HG02852 (cell line): ENCODE results near the gene UST.
A peak's percentile ranks its signal among the peaks of the same experiment; 100 is the strongest.
"Not testable (repeated sequence)": the region's sequence is repeated elsewhere in the genome, so short reads cannot be mapped to it uniquely, and the experiment has no call there.

Source experiments
- ATAC-seq: cut with Tn5 transposase; IDR thresholded peaks from one replicate; pipeline ENCODE4 v1.9.1; 2021; ENCODE audit warnings: mild to moderate bottlenecking, moderate library complexity; ENCODE audit not compliant: unreplicated experiment

The UST gene

DNA sequence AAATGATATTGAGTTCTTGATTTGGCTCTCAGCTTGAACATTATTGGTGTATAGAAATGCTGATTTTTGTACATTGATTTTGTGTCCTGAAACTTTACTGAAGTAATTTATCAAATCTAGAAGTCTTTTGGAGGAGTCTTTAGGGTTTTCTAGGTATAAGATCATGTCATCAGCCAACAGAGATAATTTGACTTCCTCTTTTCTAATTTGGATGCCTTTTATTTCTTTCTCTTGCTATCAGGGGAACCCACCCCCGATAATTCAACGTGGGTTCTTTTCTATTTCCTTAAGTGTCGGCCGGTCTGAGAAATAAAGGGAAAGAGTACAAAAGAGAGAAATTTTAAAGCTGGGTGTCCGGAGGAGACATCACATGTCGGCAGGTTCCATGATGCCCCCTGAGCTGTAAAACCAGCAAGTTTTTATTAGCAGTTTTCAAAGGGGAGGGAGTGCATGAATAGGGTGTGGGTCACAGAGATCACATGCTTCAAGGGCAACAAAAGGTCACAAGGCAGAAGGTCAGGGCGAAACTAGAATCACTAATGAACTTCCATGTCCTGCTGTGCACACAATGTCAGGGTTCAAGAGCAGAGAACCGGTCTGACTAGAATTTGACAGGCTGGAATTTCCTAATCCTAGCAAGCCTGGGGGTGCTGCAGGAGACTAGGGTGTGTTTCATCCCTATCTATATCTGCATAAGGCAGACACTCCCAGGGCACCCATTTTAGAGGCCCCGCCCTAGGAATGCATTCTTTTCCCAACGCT lies 17.6 kb downstream of the UST start:
- ATAC-seq, result not testable (repeated sequence)

DNA sequence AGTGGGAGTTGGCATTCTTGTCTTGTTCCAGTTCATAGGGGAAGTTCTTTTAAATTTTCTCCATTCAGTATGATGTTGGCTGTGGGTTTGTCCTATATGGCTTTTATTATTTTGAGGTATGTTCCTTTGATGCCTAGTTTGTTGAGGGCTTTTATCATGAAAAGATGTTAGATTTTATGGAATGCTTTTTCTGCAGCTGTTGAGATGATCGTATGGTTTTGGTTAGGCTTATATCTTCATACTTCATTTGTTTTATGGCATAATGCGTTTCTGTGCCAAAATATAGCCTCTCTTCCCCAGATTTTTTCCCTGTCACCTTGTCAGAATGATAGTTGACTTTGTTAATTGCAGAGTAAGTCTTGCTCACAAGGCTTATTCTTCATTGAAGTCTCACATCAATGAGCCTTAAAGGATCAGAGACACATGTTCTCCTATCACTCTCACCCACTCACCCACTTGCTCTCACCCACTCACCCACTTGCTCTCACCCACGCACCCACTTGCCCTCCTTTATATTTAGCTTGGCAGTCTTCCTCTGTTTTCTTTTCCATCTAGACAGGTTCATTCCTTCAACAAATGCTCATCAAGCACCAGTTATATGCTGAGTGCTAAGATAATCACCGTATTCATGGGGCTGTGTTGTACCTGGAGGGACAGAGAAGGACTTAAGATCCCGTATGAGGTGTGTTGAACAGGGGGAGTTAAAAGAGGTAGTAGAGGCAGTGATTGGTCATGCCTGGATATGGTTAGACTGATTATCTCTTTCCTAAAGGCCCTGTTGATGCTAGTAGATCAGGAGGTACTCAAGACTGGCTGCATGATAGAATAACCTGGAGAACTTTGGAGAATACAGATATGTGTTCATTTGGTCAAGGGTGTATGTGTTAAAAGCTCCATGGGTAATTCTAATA lies 19.3 kb downstream of the UST start:
- ATAC-seq, result no peak

DNA sequence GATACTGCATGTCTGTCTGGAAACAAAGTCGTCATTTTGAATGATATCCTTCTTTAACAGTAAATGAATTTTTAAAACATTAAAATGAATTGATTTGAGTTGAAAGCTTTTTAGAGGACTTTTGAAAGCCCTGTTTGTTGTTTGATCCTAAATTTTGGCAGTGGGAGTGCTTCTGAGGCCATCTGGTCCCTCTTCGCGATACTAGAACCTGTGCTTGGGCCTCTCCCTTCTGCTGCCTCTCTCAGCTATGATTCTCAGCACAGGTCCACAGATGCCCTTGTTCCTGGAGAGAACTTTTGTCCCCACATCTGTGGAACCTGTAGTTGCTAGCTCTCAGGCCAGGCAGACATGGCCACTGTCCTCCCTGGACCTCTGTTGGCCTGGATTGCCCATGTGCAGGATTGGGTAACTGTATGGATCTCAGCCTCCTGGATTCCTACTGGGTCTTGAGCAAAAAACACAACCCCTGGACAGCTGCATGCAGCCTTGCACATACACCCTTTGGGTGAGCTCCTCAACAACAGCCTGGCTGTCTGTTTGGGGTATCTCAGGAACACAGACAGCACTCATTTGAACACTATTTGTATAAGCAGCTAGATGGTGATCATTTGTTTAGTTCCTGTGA lies 21.9 kb downstream of the UST start:
- no peak for ATAC-seq

DNA sequence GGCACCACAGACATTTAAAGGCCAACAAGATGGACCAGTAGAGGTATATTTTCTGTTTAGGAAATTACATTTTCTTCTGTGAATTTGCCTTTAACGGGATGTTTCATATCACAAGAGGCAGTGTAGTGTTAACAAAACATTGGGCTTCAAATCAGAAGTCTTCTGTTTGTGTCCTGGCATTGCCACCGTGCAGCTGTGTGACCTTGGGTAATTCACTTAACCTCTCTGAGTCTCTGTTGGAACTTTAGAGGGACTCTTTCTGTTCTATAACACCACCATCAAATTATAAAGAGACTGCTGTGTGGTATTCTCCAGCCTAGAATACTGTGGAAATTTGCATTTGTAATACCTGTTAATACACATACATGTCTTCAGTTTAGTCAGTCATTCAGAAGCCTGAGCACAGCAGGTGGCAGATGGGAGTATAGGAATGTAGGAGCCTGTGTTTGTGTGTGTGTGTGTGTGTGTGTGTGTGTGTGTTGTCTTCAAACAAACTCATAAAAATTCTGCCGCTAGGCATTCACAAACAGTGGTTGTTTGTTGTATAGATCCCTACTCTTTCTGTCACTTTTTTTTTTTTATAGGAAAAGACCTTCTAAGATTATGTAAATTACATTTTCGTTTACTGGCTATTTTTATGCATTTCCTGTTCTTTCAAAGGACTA lies 22.6 kb downstream of the UST start:
- no peak for ATAC-seq

DNA sequence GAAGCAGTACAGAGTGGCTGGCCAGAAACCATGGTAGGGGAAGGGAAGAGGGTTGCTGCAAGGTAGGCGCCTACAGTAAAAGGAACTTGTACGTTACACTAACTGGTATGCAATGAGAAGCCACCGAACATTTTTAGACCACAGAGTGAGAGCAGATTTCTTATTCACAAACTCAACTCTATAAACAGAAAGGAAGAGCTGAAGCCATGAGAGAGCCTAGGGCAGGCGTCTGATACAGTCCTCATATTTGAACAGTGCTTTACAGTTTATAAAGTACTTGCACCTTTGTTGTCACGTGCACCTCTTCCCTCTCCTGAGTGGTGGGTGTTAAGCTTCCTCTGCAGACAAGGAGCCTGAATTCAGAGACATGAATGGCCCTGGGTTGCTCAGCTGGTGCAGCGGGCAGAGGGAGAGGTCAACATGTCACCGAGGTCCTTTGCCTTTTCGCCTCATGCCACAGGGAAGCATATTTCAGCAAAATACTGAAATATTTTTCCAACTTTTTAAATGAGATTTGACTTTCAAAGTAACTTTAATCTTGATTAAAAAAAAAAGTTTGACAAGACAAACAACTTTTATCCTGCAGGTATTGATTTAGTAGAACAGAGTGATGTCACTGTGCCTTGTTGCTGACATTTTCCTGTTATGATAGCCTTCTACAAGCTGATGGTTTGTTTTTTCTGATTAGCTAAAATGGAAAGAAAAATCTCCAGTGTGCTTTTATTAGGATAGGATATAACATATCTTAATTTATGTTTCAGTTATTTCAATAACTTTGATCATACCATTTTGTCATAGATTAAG lies 23.8 kb downstream of the UST start:
- no peak for ATAC-seq

DNA sequence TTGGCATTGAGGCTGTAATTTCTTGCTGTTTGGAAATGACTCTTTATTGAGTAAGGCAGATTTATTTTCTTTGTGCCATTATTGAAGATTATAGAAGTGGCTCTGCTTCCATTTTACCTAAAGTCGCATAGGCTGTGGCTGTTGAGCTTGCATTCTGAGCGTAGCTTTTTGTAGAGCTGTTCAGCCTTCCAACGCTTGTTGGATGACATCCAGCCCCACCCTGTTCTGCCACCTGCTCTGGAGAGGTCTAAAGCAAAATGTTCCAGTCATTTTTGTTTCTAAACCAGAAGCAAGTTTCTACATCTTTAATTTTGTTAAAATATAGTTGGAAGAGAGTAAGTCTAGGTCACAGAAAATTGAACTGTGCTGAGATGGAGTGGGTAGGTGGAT lies 24.4 kb downstream of the UST start:
- ATAC-seq, result no peak

DNA sequence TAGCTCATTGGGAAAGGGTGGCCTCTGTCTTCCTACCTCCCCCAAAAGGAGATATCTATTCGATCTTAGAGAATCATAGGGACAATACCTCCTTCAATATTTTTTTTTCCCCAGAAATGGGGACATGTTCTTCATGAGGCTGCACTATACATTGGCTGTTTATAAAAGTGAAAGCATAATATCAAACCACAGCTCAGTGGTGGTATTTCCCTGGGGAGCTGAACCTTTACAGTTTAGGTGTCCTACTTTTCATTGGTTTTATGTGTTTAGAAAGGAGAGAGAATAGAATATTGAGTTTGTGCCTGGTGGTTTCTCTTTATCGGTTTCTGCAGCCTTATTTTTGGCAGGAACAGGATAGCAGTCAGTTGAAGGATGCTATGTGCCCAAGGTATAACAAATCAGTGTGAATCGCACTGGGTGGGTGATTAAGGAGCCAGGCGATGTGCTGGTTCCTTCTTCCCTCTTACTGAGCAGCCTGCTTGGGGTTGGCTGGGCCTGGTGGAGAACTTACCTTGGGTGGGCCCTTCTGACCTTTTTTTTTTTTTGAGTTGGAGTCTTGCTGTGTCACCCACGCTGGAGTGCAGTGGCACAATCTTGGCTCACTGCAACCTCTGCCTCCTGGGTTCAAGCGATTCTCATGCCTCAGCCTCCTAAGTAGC lies 25.2 kb downstream of the UST start:
- no peak for ATAC-seq

DNA sequence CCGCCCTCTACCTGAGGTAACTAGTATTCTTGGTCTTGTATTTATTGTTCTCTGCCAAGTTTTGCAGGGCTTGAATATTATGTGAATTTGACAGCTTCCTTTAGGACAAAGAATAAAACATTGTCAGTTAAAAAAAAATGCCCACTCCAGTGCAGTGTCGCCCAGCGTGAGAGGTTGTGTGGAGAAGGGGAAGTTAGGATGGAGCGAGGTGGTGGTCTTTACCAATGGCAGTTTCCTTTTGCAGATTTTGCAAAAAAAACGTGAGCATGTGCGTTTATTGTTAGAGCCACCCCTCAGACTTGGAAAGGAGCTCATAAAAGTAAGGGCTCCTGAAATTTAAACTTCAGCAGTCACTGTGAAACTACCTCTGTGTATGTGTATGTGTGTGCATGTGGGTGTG lies 28.3 kb downstream of the UST start:
- no peak for ATAC-seq

DNA sequence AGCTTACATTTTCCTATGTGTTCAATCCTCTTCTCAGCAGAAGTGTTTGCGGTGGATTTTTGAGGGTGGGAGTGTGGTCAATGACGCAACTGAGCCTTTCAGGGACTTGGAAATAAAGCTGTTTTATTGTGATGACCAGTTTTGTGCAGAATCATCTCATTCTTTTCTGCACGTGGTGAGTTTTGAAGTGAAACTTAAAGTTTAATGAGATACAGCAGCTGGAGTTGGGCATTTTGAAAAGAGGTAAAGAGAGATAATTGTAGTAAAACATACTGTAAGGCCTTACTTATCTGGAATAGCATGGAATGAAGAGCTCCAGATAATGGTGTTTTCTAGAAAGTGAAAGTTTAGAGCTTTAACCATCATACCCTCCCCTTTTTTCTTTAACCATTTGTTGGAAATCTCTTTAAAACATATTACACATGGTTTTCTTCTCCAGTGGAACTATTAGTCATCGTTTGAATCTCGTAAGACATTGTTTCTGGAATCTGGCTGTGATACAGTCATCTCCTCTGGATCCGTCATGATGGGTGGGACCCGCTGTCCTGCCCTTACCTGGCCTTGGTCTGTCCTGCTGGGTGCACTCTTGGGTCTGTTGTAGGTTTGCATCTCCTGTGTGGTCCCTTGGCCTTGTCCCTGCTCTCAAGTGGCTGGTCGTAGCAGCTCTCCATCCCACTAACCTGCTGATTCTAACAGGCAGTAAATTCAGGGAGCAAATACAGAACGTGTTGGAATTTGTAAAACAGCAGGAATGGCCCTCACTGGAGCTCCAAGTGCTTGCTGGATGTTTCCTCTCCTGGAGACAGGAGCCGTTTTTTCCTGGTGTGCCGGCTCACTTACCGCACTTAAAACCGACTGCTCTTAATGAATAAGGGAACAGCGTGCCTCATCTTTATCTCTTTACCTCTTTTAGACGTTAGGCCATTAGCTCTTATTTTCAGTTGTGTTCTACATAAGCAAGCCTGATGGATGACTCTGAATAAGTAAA lies 29.8 kb downstream of the UST start:
- ATAC-seq, result no peak

DNA sequence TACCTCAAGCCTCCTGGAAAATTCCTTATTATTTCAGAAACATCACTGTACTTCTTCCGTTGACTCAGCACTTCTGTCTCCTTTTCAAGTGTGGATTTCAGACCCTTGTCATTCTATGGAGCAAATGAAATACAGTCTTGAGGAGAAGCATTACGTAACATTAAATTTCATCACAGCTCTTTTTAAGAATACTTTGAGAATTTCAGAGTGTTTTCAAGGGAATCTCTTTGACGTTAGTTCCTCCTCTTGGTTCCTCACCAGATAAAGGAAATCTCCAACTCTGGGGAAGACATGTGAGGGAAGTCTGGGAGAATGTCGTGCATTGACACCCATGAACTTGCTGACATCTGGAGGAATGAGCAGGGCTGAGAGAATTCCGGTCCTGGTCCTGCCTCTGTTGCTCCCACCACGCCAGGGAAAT lies 32.3 kb downstream of the UST start:
- ATAC-seq, result no peak

DNA sequence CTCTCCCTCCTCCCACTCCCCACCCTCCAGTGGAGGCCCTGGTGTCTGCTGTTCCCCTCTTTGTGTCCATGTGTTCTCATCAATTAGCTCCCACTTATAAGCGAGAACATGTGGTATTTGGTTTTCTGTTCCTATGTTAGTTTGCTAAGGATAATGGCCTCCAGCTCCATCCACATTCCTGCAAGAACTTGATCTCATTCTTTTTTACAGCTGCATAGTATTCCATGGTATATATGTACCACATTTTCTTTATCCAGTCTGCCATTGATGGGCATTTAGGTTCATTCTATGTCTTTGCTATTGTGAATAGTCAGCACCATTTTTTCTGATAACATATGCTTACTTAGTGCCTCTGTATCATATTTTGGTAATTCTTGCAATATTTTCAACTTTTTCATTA lies 33.6 kb downstream of the UST start:
- not testable (repeated sequence) for ATAC-seq

DNA sequence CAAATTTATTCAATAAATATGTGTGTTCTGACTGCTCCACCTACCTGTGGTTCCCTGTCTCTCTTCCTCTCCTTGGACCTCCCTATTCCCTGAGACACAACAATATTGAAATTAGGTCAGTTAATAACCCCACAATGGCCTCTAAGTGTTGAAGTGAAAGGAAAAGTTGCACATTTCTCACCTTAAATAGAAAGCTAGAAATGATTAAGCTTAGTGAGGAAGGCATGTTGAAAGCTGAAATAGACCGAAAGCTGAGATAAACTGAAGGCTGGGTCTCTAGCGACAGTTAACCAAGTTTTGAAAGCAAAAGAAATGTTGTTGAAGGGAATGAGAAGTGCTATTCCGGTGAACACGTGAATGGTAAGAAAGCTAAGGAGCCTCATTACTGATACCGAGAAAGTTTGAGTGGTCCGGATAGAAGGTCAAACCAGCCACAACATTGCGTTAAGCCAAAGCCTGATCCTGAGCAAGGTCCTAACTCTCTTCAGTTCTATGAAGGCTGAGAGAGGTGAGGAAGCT lies 34.1 kb downstream of the UST start:
- peak; percentile 91 for ATAC-seq

DNA sequence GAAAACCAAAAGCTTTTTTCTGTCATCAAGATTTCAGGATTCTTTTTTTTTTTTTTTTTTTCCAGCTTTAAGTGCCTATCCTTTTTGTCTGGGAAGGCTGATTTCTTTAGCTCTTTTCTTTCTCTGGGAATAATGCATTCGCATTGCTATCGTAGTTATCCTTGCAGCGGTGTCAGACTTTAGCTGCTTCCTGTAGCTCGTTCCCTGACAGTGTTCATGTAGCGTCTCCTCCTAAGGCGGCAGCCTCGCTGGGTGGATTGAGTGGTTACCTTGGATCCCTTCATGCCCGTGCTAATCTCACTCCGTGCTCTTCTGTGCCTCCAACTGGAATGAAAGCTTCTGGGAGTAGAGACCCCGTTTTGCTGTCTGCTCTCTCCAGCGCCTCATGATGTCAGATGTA lies 43.1 kb downstream of the UST start:
- no peak for ATAC-seq

DNA sequence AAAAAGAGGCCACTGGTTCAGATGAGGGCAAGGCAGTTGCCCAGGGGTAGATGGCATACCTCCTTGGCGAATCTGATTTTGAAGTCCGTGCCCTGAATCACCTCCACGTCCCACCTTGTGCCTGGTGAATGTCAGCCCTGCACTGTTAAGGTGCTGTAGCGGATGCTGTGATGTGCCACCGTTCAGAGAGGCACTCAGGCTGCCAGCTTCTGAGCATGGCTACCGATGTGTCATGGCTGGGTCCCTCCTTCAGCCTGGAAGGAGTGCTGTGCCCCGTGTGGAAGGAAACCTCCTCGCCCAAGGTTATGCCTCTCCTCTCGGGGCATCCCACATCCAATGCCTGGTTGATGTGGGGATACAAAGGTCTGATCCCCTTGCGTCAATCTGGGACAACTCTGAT lies 43.6 kb downstream of the UST start:
- ATAC-seq, result no peak

DNA sequence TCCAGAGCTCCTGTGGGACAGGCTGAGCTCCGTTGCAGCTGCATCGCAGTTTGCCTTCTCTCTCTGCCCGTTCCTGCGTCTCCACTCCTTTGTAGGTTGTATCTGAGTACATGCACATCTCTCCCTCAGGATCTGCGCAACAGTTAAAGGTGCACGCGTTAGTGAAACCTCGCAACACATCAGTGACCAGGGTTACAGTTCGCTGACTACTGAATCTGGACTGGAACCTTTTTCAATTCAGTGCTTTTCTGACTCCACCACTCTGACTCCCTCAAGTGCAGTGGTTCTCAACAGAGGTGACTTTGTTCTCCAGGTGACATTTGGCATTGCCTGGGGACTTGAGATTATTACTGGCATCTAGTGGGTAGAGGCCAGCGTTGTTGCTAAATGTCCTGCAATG lies 44.0 kb downstream of the UST start:
- ATAC-seq, result no peak

DNA sequence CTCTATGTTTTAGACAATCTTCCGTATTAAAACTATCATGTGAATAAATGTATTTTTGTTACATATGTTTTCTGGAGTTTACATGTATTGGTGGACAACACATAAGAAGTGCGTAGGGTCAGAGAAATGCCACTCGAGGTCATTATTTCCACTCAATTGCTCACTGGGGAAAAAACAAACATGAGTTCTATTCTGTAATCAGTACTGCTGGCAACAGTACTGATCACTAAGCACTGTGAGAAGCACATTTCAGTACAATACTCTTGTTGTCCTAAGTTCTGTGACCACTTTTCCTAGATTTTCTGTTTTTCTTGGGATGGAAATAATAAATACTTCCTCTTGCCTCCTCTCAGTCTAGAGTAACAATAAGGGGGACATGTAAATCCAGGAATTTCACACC lies 44.5 kb downstream of the UST start:
- no peak for ATAC-seq

DNA sequence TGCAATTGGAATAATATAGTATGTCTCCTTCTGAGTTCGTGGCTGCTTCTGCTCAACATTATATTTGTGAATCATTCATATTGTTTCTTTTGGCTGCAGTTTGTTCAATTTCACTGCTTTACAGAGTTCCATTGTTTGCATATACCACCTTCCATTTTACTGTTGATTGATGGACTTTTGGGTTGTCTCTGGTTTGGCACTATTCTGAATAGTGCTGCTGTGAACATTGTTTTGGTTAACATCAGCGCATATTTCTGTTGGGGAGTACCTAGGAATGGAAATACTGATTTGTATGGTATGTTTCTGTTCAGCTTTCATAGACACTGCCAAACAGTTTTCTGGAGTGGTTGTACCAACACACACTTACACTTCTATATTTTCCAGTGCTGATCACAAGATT lies 46.9 kb downstream of the UST start:
- no peak for ATAC-seq

DNA sequence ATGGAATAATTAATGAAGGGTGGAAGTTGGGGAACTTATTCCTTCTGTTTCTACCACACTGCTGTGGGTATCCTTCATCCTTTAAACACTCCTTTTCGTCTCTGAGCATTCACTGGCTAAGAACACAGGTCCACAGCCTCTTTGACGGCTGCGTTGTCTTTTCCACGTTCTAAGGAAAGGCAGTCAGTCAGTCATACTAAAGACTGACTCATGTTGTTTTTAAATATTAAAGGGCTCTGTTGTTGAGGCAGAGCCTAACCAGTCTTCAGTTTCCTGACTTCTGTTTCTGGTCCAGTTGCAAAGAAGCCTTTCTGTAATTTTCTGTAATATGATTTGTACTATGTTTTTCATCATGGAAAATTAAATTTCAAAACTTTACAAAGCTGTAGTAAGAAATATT lies 48.0 kb downstream of the UST start:
- ATAC-seq, result no peak
